Renal cortical epithelial cell (primary cell): Measurements from ENCODE around the gene KRAS. TPM values are rescaled to one million over a fixed set of nuclear protein-coding genes. Genes with fewer than 3 reads are reported as not detected.
A peak's percentile ranks its signal among the peaks of the same experiment; 100 is the strongest.

Source experiments
- DNase-seq: peaks from one replicate; pipeline ENCODE4 v3.0.0-alpha.2; 2011; ENCODE audit warnings: low read depth
- total RNA-seq: library from RNA; depleted of rRNA; stranded (reverse); fragments of >200 nt; gene quantifications from 2 replicates; pipeline ENCODE4 v1.2.3, GENCODE V29; 2014

KRAS gene
- total RNA-seq, 1 donor from 2014 or later, result 27.1 TPM

DNA sequence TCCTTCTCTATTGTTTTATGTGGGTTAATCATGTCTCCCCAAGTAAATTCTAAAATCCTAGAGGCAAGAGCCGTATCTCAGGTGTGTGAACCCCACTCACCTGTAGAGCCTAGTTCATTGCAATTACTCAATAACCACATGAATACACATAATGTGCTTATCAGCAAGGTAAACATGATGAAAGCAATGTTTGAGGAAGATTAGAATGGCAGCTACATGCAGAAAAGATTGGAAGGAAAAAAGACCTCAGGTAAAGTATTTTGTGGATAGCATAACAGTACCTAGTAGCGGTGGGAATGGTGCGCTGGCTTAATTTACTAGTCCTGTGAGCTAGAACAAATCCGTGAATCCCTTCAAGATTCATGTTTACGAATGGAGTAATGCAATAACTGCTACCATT lies 5.3 kb upstream of the KRAS start:
- DNase-seq, result no peak

DNA sequence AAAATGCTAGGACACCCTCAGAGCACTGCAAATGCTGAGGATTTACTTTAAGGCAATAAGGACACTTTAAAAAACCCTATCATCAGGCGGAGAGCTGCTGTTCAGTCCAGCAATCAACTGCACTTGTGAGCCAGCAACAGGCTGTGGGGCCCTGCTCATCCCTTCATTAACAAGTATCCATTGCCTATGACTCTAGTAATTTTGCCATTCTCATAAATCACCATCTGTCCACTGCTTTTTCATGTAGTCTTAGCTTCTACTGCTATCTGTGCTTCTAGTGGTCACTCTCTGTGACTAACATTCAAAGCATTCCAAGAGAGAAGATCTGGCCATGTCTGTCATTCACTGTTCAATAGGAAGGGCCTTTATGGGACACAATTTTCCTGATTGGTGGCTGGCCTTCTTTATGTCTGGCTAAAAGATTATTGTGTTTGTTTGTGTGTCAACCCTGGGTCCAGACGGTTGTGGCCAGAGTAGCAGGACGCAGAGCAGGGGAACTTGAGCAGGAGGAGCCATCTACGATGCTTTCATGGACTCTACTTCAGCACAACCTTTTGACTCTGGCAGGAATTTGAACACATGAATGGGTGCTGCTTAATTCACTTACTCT lies 3.6 kb upstream of the KRAS start:
- DNase-seq, result no peak

DNA sequence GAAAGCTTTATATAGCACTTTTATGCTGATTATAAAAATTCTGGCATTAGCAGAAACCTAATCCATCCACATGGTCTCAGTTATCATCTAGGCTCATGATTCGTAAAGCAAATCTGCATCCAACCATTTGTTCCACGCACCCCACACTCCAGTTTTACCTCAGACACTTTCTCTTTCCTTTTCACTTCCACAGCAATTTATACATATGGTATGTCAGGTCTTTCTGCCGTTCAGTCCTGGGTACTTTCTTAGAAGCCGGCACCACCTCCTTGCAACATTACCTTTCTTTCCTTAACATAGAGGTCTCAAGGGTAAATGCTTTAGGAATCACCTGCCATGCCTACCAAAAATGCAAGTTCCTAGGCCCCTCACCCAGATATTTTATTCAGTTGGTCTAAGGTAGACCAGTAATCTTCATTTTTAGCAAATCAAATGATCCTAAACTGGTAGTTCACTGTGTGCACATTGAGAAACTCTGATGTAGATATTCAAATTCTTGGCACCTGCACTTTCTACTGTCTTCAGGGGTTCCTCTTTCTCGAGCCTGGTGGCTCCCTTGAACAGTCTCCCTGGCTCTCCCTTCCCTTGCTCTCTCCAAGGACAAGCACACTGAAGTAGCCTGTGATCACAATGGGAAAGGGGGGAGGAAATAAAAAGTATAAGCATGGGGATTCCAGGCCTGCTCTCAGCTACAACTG lies 2.8 kb upstream of the KRAS start:
- no peak for DNase-seq

DNA sequence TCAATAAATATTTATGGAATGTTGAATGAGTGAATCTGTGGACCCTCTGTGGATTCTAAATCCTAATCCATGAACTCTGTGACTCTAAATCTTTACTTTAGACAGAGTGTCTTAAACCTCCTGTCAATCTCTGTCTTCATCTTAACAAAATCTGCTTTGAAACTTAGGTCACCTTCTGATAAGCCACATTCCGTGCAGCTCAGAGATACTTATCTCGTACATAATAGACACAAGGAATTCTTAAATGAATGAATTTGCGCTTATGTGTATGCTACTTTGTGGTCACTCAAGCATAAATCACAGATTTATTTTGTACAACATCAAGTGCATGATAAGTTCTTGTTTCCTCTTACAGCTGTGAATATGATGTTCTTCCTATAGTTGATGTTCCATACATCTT lies 2.2 kb upstream of the KRAS start:
- DNase-seq, result no peak

DNA sequence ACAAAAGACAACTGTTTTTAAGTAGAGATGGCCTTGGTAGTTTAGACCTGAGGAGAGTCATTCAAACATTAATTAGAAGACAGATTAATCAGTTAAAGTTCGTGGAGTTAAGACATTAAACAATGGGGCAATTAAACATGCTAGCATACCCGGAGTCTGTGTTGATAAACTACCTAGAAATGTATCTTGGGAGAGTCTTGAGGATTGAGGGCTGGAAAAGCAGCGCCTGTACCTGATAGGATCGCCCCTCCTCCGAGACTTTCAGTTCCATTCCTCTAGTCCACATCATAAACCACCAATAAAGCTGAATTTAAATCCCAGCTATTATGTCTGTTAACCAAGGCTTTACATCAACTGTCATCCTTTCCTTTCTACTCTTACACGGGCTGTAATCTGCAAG lies 1.0 kb upstream of the KRAS start:
- no peak for DNase-seq

DNA sequence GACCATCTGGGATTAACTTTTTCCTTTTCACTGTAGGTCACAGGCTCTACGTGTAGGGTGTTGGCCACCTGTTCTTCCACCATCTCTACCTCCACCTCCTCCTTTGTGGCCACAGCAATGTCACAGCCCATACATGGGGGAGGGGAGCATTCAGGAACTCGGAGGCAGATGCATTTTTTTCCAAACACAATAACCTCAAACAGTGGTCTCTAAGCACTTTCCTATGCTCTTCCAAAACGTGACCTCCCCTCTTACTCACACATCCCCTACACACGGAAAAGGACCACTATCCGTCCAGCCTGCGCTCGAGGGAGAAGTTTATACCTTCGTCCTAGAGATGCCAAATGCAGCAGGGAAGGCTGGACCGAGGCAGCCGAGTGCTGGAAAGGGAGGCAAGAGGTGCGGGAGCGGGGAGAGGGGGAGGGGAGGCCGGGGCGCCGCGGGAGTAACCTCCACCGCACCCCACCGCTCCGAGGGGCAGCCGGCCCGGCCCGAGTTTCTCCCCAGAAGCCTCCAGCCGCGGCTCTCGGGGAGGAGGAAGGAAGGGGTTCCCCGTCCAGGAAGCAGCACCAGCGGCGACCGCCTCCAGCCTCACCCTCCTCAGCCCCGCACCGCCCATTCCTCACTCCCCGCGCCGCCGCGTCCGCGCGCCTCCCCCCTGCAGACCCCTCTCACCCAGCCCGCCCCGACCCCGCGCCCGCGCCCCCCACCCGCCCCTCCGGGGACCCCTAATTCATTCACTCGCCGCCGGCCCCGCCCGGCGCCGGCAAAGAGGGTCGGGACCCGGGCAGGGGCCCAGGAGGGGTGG lies 594 bp downstream of the KRAS start:
- no peak for DNase-seq

DNA sequence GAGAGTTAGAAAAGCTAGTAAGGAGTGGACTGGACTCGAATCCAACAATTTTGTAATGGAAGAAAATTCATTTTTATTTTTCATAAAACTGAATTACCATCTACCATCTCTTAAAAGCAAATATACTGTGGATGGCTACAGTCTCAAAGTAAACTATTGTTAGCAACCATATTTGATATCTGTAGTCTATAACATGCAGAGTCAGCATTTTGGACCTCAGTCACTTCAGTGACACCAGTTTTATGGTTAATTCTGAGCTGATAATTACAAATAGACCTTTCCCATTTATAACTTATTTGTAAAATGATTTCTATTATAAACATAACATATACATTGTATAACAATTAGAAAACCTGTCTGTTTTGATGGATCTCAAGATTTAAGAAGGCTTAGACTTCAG lies 2.0 kb downstream of the KRAS start:
- no peak for DNase-seq

DNA sequence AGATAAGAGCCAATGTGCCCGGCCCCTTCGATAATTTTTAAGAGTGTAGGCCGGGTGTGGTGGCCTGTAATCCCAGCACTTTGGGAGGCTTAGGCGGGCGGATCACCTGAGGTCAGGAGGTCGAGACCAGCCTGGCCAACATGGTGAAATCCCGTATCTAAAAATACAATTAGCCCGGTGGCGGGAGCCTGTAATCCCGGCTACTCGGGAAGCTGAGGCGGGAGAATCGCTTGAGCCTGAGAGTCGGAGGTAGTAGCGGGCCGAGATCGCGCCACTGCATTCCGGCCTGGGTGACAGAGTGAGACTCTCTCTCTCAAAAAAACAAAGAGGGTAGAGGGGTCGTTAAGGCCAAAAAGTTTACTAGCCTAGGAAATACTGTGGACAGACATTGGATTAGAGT lies 2.6 kb downstream of the KRAS start:
- DNase-seq, result no peak

DNA sequence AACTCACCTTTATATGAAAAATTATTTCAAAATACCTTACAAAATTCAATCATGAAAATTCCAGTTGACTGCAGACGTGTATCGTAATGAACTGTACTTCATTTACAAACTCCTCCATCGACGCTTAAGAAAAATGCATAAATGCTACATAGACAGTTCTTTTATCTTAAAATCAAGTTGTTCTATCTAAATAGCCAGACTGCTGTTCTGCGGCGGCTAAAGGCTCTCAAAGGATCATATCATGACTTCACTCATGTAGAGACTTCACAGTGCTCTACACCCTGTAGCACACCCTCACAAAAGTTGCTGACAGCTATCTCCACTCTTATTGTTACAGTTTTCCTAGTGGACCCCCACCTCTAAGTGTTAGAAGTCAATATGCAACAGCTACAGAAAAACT lies 5.2 kb downstream of the KRAS start:
- no peak for DNase-seq

DNA sequence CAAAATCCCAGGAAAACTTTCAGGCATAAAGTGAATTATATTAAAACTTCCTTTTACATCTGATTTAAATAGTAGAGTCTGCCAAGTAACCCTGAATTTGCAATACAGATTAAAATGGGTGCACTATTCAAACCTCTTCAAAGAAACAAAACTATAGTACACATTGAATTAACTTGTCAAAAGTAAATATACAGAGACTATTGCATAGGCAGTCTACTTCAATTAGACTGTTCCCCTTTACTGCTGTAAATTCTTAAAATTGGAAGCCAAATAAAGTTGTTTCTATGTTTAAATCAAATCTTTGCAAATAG lies 7.1 kb downstream of the KRAS start:
- DNase-seq, result no peak

DNA sequence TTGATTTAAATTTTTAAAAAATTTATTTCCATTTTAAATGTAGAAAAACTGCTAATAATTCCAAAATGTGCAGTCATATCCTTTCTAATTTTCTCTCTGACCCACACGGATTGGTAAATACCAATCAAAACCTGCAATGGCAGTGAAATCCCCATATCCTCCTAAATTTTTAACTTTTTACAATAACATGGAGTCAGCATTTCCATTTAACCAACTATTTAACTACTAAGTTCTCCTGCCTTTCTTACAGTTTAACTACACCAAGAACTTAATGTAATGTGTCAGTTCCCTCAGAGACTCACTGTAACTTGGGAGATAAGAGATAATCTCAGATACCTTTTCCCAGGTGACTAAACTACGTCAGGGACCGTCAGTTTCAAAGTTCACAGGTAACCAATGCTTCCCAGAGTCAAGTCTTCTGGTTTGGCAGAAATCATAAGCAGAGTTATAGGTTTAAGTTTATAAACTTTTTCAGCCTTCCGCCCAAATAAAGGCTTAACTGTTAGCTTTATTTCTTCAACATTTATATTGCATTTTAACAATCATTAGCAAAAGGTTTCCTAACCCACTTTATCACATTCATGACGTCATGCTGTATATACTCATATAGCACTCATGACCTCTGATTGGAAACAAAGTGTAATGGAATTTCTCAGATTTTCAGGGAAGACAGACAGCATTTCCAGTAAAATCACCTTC lies 7.6 kb downstream of the KRAS start:
- DNase-seq, result no peak

DNA sequence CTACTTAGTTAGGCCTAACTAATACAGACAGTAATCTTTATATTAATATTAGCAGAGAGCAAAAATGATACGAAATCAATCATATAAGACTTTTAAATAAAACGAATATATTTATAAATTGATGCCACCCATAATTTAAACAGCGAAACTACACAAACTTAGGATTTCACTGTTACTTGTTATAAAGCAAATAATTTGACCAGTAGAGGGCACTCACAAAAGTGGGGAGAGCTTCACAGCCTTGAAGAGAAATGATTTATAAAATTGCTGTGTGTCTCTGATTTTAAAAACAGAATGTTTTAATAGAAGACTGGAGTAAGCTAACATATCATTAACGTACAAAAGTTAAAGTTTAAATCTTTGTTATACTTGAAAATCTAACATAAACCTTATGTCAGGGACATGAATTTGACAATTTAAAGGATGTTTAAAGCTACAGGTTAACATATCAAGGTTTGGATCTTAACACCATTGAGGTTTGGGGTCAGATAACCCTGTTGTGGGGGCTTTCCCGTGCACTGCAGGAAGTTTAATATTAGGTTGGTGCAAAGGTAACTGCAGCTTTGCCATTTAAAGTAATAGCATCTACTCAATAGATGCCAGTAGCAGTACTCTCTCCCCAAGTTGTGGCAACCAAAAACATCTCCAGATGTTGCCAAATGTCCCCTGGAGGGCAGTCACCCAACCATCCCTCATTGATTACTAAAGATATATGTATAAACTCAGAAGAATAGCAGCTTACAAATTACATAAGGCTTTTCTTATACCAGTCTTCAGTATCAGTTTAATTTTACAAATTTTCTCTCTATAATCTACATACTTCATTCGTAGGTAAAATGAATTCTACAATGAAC lies 9.3 kb downstream of the KRAS start:
- DNase-seq, result peak; percentile 63

DNA sequence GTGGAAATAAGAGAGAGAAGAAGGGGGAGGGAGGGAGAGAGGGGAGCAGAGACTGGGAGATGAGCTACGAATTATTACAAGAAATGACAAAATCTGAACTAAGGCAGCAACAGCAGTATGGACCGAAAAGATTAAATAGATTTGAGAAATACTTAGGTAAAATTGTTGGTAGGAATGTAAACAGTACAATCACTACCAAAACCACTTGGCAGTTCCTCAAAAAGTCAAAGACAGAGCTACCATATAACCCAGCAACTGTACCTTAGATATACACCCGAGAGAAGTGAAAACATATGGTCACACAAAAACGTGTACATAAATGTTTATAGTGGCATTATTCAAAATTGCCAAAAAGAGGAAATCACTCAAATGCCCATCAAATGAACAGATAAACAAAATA lies 14.1 kb downstream of the KRAS start:
- no peak for DNase-seq

DNA sequence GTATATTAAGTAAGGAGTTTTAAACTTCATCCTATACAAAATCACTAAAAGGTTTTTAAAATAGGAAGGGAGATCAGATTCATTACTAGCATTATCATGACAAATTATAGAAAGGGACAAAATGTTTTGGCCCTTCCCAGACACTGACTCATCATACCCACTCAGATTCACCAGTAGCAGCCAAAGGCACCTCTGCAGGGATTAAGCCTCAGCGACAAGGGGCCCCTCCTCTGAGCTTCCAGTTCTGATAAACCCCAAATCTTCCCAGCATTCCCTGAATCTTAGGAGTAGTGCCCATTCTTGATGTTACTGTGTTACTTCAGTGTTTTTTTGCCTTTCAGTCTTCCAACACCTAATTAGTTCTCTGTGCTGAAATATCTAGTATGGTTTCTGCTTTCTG lies 14.5 kb downstream of the KRAS start:
- DNase-seq, result no peak

DNA sequence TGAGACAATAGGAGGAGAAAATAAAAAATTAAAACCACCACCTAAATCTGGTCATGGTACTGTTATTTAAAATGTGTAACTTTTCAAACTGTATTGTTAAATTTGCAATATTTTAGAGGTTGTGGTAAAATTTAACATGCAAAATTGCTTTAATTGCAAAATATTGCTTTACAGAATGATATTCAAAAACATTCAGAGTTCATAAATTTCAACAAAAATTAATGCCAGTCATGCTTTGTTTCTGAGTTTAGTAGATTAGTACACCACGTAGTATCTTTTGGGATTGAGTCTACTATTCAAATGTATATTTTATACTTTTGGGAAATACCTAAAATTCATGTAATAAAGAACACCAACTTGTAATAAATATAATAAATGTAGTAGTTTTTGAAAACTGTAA lies 37.4 kb downstream of the KRAS start:
- DNase-seq, result no peak

DNA sequence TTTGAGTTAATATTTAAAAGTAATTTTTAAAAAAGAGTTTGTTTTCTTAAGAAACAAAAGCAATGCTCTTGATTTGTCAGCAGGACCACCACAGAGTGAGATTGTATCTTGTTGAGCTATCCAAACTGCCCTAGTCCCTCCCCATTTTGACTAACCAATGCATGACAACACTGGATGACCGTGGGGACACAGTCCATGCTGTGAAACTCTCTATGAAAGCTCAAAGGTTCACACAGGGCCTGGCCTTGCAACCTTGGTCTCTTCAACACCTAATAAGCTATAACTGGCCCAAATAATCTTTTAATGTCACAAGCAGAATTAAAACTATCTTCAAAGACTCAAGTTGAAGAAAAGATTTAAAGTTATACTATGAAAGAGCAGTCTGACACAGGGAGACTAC lies 42.2 kb downstream of the KRAS start:
- no peak for DNase-seq

DNA sequence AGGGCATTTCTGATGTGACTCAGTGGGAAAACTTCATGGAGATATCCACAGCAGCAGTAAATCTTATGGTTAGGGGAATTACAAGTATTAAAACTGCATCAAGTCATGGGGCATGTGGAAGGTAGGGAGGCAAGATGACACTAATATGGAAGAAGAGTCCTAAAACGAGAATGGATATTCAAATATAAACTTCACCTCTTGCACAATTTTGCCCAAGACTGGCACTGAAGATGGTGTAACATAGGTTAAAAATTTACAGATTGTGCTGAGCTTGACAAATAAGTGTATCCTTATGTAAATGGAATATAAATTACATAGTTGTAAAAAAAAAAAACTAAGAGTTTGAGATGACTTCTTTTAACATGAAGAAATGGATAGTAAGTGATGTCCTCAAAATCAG lies 42.9 kb downstream of the KRAS start:
- peak; percentile 65 for DNase-seq

DNA sequence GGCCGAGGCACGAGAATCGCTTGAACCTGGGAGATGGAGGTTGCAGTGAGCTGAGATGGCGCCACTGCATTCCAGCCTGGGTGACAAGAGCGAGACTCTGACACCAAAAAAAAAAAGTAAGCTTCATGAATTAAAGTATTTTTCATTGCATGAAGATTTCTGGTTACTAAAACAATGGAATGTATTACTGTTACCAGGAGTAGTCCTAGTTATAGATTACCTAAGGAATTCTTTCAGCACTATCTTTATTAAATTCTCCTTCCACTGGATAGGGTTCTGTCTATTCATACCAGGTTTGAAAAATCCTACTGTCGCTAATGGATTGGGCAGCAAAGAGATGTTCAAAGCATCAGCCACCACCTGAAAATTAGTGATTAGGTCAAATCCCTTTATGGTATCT lies 43.3 kb downstream of the KRAS start:
- peak; percentile 53 for DNase-seq

DNA sequence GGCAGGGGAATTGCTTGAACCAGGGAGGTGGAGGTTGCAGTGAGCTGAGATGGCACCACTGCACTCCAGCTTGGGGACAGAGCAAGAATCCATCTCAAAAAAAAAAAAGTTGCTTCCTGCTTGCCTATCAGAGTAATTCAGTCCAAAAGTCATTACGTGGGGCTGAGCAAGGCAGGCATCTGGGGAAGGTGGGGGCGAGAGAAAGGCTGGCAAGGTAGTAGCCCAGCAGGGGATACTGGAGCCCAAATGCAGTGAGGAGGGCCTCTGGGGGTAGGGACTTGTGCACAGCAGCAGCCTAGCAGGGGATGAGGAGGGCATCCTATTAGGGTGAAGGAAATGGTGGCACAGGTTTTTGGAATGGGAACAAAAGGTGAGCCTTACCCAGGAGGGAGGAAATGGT lies 48.6 kb downstream of the KRAS start:
- DNase-seq, result no peak

DNA sequence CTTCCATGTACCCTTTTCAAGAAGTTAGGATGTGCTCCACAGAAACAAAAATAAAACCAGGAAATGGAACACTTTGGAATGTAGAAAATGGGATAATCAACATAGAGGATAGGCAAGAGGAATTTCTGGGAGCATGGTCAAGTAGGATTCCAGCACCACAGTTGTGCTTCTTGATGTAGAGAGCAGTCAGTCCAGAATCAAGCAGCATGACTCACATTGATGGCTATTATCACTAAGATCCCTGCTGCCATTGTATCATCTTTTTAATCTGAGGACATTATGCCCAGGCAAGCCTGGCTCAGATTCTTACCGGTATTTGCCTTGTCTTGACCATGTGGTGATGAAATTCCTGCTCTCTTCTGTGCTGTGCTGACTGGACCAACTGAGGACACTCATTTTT lies 50.0 kb downstream of the KRAS start:
- peak; percentile 45 for DNase-seq

DNA sequence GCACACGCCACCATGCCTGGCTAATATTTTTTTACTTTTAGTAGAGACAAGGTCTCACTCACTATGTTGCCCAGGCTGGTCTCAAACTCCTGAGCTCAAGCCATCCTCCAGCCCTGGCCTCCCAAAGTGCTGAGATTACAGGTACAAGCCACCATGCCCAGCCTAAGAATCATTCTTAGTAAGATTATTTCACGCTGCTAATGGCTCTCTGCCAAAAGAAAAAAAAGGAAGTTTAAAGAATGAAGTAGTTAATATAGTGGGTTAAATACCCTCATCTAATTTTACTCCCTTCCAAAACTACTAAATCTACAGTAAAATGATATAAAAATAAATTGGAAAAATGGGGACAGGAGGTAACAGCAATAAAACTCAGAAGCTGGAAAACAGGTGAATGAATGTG lies 53.1 kb downstream of the KRAS start:
- DNase-seq, result no peak
